Measurements from ENCODE around the gene OR6V1.
"Not testable (repeated sequence)": the region's sequence is repeated elsewhere in the genome, so short reads cannot be mapped to it uniquely, and the experiment has no call there.

OR6V1 gene

DNA sequence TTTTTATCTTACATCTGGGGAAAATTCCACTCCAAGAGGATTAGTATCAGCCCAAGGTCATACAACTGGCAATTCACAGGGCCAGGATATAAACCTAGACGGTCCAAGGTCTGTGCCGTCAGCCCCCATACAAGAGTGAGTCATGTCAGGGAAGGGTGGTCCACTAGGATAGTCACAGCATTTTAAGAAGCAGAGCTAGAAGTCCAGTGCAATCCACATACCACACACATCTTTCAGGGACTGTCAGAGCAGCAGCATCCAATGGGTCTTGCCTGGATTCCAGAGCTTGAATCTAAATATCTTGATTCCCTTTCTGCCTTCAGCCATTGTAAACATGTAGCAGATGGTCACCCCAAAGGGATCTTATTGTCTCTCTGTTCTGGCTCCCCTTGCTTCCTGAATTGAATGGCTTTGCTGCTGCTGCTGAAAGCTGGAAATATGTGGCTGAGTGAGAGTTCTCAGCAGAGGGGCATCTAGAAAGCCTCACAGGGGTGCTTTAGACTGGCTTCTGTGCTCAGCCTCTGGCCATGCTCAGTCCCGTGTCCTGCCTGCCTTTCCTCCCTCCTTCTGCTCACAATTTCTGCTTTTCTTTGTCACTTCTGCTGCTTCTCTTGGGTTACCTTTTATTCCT, 9.9 kb upstream of the OR6V1 start:
- FAIRE-seq, result no peak
- no peak for DNase-seq (ENCODE audit: low spot score)

DNA sequence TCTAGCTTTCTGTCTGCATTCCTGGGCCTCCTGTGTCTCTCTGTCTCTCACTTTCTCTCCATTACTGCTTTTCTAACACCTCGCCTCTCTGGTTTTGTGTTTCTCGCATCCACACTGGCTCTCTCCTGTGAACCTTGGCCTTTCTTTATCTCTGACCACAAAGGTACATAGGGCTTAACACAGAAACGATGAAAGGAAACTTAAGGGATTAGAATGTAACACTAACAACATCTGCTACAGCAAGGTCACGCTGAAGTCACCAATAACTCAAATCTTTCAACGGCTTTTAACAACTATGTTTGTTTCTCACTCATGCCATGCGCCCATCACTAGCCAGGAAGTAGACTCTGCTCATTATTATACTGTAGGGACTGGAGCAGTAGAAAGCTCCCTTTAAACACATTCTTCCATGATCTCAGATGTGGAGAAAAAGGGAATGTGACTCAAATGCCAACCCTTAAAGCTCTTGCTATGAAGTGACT, 9.3 kb upstream of the OR6V1 start:
- DNase-seq (ENCODE audit: low spot score), result no peak
- FAIRE-seq, result no peak

DNA sequence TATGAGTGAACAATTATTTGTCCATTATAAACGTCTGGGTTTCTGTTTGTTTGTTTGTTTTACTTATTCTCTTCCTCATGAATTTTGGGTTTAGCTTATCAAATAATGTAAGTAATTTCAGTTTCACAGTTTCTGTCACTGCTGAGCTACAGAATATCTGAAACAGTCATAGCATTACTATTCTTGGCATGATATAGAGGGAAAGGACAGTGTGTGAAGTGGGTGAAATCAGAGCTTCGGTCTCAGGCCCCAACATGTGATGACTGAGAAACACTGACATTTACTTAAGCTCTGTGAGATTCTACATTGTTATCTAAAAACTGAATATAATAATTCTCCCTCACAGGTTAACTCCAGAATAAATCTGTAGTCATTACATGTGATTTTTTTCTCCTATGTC, 8.8 kb upstream of the OR6V1 start:
- DNase-seq (ENCODE audit: low spot score), result no peak
- no peak for FAIRE-seq

DNA sequence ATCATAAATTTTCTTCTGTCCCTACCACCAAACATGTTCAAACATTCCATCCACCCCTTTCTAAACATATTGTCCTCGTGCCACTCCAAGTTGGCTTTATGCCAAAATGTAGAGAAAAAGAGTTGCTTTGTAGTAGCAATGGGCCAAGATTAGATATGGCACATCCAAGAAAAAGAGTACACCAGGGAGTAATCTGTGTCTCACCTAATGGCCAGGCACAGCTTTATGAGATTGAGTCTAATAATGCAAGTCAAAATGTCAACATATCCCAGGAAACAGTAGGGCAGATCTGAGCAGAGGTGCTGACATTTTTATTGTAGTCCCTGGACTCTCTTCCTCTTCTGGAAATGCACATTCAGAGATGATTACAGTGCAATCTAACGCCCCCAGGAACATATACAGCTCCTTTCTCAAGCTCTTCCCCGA, 5.7 kb upstream of the OR6V1 start:
- DNase-seq (ENCODE audit: low spot score), result peak; percentile 13
- no peak for FAIRE-seq

DNA sequence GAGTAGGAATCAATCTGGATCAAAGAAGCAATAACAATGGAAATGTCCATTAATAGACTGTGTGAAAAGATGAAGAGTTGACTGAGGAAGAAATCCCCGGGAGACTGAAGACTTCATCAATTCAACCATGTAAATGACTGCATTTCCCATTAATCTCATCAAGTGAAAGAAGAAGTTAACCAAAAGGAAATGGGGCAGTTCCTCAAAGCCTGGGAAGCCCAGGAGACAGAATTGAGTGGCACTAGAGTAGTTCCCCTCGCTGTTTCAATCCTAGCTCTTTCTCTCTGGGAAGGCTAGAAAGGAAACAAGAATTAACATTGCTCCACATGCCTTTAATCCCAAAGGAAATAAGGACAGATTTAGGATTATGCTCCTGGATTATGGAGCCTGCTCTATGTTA, 4.8 kb upstream of the OR6V1 start:
- DNase-seq (ENCODE audit: low spot score) (no peak), FAIRE-seq (no peak)

DNA sequence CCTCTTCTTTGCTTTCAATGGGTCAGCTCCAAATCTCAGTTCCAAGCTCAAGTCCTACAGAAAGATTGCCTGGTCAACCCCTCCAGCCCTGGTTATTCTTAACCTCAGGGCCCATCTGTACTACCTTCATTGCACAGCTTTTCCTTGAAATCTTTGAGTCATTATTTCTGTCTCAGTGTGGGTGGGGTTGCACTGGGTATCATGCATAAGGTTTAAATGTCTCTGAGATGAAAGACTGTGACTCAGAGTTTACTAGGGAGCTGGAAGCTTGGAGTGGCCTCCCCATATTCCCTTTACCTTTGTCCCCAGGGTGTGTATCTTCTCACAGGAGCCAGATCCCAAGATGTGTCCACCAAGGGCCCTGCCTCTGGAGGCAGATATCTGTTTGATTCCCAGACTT, 3.3 kb upstream of the OR6V1 start:
- FAIRE-seq, result no peak
- no peak for DNase-seq (ENCODE audit: low spot score)

DNA sequence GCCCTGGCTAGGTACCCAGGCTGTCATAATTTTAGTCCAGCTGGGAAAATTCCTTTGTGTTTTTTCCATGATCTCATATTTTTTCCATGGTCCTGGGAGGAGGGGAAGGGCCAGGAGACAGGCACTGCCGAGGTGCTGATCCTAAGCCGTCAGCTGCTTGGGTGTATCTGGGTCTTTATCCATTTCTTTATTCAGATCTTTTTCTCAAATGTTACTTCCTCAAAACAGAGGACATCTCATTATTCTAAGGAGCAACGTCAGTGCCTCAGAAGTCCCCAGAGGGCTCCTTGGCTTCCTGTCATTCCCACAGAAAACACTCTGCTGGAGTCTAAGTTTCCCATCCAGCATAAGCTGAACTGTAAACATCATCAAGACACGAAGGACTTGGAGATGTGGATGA, 2.8 kb upstream of the OR6V1 start:
- no peak for FAIRE-seq
- no peak for DNase-seq (ENCODE audit: low spot score)

DNA sequence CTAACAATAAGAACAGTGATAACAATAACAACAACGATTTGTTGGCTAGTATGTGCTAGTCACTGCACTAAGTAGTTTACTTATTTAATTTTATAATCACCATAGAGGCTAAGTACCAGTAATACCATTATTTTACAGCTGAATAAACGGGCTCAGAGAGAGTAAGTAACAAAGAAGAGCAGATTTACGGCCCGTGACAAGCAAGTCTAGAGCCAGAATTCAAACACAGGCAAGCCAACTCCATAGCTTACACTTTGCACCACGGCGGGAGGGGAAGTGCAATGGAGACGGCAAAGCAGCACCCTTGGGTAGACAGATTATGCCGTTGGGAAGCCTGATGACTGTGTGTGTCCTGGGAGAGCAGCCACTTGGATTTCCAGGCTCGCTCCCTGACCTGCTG, 1.2 kb upstream of the OR6V1 start:
- no peak for FAIRE-seq
- no peak for DNase-seq (ENCODE audit: low spot score)

DNA sequence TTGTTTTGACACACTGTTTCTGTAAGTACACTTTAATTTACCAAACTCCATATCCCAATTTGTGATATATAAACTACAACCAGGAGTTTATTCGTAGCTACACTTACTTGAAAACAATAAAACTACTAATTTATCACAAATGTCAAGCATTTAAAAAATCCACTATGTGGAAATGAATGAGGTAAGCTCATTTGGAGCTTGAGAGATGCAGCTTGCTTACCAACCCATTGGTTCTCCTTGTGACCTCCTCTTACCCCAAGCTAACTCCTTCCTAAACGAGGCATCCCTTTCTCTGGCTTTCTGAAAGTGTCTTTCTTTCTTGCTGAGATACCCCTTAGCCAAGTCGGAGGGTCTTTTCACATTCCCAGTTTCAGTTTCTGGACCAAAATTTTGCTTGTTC, 2.5 kb downstream of the OR6V1 start:
- DNase-seq (ENCODE audit: low spot score), result no peak

DNA sequence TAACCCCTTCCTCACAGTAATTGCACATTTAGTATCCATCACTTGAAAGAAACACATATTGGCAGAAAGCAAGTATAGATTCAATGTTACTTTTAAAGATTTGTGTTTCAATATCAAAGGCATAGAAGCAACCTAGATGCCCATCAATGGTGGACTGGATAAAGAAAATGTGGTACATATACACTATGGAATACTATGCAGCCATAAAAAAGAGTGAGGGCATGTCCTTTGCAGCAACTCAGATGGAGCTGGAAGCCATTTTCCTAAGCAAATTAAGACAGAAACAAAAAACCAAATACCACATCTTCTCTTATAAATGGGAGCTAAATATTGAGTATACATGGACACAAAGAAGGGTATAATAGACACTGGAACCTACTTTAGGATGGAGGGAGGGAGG, 3.6 kb downstream of the OR6V1 start:
- FAIRE-seq (no peak), DNase-seq (ENCODE audit: low spot score) (no peak)

More for the DNA sequence above, 2.5 kb downstream of the OR6V1 start:
- FAIRE-seq, result no peak

DNA sequence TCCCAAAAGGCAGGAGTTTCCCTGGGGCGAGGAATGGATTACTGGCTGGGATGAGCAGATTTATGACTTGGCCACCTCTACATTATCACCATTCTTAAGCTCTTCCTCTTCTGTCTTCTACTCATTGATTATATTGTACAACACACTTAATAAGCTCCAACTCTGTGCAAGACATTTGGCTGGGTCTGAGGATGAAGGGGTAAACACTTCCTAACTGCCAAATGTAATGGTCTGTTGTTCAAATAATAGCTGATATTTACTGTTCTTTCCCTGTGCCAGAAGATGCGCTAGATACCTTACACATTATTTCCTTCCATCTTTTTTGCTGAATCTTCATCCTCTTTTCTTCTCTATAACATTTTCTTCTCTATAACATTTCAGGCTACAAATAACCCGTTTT, 11.6 kb downstream of the OR6V1 start:
- FAIRE-seq (no peak), DNase-seq (ENCODE audit: low spot score) (no peak)

DNA sequence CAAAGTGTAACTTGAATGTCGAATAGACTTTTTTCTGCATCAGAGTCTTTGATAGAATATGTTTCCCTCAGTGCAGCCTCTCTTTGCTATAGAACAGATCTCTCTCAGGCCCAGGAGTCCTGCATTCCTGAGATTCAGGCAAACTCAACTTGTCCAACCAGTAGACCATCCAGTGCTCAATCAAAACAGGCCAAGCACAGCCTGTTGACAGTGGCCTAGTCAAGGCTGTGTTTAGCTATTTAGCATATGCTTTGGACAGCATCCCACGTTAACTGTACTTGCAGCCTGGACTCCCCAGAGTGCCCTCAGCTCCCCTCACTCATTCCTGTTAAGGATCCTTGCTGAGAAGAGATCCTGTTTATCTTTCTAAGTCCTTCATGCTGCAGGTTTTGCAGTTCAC, 16.3 kb downstream of the OR6V1 start:
- no peak for DNase-seq (ENCODE audit: low spot score)
- FAIRE-seq, result no peak

DNA sequence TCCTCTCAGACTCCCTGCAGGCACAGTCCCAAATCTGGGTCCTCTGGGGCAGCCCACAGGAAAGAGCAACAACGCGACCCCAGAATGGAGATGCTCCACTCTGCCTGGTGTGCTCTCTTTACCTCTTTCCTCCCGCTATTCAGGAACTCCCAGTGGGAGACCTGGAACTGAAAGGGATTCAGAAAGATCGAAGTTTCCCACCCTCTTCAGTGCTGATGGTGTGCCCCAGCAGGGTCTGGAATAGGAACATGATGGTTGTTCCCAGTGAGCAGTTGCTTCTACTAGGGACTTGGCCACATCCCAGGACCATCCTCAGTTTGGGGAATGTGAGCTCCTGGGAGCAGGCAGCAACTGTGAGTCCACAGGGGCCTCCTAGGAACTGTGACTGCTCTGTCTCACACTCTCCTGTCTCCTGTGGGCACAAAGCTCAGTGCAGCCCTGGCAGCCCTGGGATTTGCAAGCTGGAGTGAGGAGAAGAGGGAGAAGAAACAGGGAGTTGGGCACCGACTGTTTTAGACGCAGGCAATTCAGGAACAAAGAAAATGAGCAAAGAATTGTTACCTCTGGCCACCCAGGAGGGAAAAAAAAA, 17.9 kb downstream of the OR6V1 start:
- FAIRE-seq (no peak), DNase-seq (ENCODE audit: low spot score) (no peak)

DNA sequence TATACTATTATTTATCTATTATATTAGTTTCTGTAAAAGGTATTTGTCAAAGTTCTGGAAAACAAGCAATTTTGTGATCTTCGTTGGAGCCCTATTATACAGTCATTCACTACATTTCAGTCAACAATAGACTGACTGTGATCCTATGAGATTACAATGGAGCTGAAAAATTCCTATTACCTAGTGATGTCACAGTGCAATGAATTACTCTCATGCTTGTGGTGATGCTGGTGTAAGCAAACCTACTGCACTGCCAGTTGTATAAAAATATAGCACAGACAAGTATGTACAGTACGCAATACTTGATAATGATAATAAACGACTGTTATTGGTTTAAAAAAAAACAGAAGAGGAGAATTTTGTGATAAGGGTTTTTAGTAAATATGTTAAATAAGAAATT, 21.4 kb downstream of the OR6V1 start:
- FAIRE-seq, result no peak

DNA sequence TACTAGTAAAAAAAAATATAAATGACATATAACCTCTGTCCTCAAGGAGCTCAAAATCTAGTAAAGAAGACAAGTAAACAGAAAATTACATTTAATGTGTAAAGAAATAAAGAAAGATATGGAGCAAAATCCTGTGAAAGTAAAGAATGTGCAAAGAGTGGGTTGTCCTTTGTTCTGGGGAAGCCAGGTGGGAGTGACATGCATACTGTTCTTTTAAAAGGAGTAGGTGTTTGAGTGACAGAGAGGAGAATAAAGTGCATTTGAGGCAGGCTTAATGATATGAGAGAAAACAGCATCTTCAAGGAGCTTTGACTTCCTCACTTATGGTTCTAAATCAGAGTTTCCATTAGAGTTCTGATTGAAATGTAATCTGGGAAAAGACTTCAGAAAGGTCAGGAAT, 22.0 kb downstream of the OR6V1 start:
- no peak for DNase-seq (ENCODE audit: low spot score)
- no peak for FAIRE-seq

More for the DNA sequence above, 21.4 kb downstream of the OR6V1 start:
- DNase-seq (ENCODE audit: low spot score), result no peak

DNA sequence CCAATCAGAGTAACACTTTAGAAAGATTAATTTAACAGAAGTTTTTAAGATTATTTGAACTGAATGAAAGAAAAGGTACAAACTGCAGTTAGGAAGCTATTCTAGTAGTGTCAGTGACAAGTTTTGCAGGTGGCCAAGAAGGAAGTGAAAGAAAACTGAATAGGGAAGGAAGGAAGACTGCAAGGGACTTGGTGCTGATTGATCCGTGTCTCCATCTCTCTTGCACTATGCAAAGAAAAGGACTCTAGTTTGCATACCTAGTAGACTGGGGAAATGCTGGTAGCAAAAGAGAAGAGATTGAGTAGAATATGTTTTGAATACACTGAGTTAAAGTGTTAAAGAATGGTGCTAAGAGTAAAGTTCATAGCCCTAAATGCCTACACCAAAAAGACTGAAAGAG, 33.0 kb downstream of the OR6V1 start:
- no peak for DNase-seq (ENCODE audit: low spot score)
- no peak for FAIRE-seq

DNA sequence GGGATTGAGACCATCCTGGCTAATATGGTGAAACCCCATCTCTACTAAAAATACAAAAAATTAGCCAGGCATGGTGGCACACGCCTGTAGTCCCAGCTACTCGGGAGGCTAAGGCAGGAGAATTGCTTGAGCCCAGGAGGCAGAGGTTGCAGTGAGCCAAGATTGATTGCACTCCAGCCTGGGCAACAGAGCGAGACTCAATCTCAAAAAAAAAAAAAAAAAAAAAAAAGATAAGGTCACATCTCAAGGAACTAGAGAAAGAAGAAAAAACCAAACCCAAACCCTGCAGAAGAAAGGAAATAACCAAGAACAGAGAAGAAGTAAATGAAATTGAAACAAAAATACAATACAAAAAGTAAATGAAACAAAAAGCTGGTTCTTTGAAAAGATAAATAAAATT, 33.5 kb downstream of the OR6V1 start:
- FAIRE-seq; DNase-seq (ENCODE audit: low spot score): not testable (repeated sequence)

DNA sequence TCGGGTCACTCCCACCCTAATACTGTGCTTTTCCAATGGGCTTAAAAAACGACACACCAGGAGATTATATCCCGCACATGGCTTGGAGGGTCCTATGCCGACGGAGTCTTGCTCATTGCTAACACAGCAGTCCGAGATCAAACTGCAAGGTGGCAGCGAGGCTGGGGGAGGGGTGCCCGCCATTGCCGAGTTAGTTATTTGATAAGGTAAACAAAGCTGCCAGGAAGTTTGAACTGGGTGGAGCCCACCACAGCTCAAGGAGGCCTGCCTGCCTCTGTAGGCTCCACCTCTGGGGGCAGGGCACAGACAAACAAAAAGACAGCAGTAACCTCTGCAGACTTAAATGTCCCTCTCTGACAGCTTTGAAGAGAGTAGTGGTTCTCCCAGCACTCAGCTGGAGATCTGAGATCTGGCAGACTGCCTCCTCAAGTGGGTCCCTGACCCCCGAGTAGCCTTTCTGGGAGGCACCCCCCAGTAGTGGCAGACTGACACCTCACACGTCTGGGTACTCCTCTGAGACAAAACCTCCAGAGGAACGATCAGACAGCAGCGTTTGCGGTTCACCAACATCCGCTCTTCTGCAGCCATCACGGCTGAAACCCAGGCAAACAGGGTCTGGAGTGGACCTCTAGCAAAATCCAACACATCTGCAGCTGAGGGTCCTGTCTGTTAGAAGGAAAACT, 36.5 kb downstream of the OR6V1 start:
- FAIRE-seq, result not testable (repeated sequence)

DNA sequence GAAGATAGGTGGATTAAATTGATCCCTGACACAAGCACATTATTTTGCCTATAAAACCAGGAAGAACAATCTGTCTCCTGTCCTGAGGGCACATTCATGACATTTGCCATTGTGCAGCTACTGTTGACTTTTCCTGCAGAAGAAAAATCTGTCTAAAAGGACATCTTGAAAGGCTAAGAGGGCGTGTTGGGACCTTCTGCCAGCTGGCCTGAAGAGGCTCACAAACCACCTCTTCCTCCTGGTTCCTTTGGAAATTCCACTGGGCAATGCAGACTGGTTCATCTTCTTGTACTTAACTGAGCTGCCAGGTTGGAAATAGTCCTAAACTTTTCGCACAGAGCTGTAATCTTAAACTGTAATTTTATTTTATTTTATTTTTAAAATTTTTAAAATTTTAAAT, 44.0 kb downstream of the OR6V1 start:
- no peak for DNase-seq (ENCODE audit: low spot score)
- no peak for FAIRE-seq

More for the DNA sequence above, 36.5 kb downstream of the OR6V1 start:
- DNase-seq (ENCODE audit: low spot score), result not testable (repeated sequence)

DNA sequence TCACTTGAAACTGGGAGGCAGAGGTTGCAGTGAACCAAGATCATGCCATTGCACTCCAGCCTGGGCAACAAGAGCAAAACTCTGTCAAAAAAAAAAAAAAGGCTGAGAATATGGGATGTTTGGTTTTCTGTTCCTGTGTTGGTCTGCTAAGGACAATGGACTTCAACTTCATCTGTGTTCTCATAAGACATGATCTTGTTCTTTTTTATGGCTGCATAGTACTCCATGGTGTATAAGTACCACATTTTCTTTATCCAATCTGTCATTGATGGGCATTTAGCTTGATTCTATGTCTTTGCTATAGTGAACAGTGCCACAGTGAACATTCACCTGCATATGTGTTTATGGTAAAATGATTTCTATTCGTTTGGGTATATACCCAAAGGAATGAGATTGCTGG, 47.4 kb downstream of the OR6V1 start:
- not testable (repeated sequence) for DNase-seq (ENCODE audit: low spot score); FAIRE-seq

Measured in urothelium cell line (cell line).